Raji (cell line): Measurements from ENCODE around the gene SPACA4.

ENCODE experiments used
- POLR2A ChIP-seq: IDR thresholded peaks from 2 replicates; pipeline ENCODE4 v1.6.1; 2011; ENCODE audit warnings: low read depth, low read length, control low read depth; ENCODE audit not compliant: insufficient read depth

SPACA4 gene

DNA sequence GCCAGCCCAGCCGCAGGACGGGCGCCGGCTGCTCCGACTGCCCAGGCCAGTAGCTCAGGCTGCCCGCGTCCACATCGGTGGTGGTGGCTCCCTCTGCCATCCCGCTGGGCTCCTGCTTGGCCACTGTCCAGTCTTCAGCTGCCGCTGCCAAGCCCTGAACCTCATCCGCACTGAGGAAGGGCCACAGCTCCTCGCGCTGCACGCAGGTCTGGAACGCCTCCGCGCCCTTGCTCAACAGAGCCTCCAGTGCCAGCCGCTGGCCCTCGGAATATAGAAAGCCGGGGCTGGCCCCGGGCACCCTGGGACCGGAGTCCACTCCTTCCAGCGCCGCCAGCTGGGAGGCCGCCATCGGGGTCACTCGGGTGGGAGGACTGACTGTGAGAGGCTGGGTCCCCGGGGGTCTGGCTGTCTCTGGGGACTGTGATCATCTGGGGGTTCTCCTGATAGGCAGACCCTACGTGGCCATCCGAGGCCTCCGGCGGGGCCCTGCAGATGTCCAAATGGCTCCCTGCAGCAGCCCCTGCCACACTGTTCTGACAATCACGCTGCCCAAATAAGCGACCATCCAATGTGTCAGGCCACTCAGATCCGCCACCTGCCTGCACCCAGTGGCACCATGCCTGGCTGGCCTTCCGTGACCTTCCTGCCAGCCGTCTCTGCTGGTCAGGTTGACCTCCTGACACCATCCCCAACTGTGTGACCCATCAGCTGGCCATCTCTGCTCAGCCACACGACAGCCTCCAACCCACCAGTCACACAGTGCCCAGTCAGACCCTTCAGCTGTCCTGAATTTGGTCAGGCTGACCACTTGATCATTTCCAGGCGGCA is 6.7 kb downstream of the SPACA4 start:
- no peak for TF ChIP-seq POLR2A

DNA sequence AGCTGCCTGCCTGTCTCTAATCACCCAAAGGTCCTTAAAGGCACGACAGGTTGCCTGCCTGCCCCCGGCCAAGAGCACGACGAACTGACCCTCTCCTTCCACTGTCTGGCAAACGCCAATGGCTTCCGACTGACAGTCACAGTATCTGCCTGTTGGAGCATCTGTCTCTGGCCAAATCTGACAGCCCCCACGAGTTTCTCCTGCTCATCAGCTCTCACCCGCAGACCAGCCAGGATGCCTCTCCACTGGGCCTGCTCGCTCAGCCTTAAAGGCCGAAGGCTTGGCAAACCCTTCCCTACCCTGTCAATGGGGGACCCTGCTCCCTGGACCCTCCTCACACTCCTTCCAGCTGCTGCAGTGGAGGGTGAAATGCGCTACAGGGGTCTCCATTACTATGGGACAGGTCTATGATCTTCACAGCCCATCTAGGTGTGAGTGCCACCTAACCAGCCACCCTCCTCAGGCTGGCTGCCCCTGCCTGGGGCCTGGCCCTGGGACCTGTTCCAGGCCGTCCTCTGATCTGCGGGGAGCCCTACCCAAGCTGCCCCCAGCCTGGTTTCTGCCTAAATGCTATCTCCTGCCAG is 7.4 kb downstream of the SPACA4 start:
- peak; percentile 40; the same call in 1 of the 2 replicates for TF ChIP-seq POLR2A

DNA sequence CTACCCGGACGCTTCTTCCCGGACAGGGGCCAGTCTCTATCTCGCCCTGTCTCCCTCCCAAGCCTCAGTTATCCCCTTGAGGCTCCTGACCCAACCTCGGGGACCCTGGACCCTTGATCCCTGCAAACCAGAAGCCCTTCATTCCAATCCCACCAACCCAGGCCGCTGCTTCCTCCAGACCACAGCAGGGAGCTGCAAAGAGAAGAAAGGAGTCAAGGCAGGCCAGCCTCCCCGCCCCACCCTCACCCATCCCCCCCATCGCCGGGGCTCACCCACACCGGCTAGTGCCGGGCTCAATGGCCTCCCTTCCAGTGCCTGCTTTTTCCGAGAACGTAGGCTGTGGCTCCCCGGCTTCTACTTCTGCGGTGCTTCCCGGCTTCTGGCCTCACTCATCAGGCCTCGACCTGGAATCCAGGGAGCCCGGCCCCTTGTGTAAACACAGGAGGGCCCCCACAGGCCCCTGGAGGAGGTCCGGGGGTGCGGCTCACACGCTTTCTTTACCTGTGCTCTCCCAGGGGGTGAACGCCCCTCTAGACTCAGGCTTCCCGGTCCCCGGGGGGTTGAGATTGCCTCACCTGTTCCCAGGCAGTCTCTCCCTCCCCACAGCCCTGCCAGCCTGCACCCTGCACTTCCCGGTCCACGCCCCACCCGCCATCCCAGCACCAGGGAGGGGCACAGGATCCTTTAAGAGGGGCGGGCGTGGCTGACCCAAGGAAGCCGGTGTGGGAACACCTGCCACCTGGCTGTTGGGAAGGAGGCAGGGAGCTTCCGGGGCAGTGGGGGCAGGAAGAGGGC is 8.1 kb downstream of the SPACA4 start, which contains the start of gene FAM83E:
TSS of gene FAM83E (minus strand) at position 641 of the 795 bp plus-strand sequence. CDS start 1,704 bp downstream, outside the sequence.
- no peak; the same call in 1 of the 2 replicates for TF ChIP-seq POLR2A

DNA sequence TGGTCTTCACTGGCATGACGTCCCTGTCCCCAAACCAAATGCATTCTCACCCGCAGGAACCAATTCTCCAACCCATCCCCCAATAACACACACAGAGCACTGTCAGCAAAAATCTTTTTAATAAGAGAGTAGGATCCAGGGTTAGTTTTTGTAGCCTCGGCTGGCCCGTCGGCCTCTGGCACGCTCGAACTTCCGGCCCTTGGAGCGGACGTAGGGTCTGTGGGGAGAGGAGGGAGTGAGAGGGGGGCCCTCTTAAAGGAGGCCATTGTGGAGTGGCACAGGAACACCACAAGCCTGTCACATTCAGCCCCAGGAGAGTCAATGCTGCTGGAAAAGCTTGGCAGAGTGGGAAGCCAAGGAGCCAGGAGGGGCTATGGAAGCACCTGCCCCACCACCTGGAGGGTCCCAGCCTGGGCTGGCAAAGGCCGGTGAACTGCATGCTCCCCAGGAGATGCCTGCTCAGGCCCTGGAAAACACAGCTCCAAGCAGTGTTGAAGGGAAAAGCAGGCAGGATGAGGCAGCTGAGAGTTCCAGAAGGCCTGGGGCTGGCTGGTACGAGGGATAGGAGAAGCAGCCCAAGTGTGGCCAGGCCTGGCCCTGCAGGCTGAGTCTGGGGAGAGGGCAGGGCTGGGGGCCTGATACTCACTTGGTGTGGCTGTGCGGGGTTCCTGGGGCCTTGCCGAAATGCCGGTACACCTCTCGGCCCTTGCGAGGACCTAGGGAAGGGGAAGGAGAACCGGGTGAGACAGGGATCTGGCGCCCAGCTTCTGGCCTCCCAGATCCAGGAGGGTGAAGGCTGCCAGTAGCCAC is 8.9 kb downstream of the SPACA4 start:
- no peak for TF ChIP-seq POLR2A

DNA sequence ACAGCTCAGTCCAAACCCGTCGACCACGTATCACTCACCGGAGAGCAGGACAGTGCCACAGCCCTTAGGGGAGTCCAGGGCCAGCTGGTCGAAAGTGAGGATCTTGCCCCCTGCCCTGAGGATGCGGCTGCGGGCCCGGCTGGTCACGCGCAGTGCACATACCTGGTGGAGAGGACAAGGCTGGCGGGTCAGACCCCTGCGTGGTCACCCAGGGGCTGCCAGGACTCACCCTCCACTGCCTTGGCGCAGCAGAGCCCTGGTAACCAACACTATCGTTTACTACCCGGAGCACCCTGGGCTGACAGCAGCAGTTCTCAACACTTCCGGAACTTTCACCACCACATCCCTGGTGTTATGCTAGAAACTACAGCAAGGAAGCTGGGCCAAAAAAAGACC is 9.5 kb downstream of the SPACA4 start:
- TF ChIP-seq POLR2A, result no peak

DNA sequence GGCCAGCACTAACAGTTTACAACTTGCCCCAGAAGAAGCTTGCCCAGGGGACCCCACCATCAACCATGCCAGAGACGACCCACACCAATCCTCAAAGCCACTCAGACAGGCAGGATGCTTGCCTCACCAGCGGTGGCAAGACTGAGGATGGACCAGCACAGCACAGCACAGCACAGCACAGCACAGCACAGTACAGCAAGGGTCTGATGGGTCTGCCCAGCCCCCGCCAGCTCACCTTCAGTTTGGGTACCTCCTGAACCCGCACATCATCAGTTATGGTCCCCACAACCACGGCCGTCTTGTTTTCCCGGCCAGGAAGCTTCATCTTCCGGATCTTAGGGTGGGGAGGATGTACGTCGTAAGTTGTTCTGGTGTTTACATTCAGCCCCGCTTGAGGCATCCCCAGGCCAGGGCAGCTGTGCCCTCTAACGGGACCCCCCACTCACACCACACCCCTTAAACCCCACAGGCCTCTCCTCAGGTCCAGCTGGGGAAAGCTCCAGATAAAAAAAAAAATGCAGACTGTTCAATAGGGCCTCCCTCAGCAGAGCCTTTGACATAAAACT is 10.0 kb downstream of the SPACA4 start:
- no peak for TF ChIP-seq POLR2A

DNA sequence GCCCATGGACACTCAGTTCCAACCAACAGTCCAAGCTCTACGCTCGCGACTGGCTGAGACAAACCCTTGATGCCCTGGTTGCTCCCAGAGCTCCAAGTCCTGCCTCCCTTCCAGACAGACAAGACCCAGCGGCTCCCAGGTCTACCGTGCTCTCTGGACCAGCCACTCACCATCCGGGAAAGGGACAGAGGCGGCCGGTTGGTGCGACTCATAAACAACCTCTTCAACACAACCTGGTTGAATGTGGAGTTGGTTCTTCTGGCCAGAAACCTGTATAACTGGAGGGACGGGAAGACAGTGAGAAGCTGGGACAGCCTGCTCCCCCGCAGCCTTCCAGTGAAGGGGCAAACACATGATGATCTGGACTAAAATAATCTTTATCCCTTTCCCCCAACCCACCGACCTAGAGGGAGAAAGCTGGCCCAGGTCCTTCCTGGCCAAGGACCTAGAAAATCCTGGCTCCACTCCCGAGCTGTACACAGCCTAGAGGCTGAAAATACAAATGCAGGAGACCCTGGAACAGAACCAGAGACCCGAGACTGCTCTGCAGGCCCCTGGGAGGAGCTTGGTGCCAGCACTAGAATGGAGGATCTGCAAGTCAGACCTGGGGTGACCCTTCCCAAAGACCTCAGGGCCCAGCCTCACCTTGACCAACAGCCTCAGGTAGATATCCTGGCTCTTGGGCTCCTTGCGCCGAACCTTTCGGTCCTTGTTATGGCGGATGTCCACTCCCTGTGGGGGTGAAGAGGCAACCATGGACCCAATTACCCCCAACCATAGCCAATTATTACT is 10.8 kb downstream of the SPACA4 start:
- TF ChIP-seq POLR2A, result no peak

DNA sequence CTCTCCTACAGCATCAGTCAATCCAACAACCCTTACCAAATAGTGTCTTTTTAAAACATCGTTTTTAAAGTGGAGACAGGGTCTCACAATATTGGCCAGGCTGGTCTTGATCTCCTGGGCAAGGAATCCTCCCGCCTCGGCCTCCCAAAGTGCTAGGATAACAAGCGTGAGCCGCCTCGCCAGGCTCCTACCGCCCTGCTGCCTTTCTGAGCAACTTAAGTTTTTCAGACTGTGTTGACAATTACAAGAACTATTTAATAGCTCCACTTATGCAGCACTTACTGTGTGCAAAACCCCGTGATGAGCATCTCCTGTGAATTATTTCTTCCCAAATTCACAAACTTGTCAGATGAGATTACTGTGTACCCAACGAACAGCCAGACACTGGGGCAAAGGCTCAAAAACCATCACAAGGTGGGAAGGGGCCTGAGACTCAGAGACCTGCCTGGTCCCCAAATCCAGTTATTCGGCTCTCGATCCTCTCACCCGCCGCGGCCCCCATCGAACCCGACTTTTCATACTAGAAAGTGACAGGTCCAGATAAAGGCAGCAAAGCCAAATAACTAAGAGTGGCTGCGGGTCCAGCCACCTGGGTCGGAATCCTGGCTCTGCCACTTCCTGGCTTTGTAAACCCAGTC is 11.9 kb downstream of the SPACA4 start:
- no peak for TF ChIP-seq POLR2A

DNA sequence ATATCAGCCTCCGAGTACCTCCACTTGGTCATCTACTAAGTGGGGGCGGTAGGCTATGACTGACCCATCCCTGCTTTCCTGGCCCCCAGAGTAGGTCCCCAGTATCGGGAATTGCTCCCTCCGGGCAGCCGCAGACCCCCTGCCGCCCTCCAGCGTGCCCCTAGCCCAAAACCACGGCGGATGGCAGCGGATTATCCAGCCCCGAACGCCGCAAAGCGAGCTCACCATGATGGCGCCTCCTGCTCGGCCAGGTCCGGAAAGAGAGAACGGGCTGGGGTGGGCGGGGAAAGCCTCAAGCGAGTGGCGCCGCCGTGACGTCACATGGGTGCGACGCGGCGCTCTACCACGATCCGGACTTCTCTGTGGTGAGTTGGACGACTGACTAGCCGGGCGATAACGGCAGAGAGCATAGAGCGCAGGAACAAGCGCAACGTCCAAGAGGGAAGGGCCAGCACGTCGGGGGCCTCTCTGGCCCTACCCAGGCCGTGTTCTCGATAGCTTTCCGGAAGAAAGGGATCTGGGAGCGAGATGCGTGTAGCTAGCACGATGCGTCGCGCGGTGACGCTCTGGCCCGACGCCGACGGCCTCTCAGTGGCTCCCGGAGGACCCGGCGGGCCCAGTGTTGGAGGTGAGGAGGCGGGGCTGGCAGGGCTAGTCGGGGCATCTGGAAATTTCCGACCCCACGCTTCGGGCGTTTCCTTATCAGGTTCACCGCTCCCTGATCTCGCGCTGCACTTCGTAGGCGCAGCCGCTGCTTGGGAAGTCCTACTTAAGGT is 12.6 kb downstream of the SPACA4 start, which contains the start of the genes RPL18 and SPHK2:
TSS of gene RPL18 (minus strand) at position 263 of the 776 bp plus-strand sequence. CDS start at position 228, 35 bp downstream.
TSS of gene SPHK2 (plus strand) at position 591 of the 776 bp plus-strand sequence. CDS start 1,009 bp downstream, outside the sequence.
- peak; percentile 83 for TF ChIP-seq POLR2A

DNA sequence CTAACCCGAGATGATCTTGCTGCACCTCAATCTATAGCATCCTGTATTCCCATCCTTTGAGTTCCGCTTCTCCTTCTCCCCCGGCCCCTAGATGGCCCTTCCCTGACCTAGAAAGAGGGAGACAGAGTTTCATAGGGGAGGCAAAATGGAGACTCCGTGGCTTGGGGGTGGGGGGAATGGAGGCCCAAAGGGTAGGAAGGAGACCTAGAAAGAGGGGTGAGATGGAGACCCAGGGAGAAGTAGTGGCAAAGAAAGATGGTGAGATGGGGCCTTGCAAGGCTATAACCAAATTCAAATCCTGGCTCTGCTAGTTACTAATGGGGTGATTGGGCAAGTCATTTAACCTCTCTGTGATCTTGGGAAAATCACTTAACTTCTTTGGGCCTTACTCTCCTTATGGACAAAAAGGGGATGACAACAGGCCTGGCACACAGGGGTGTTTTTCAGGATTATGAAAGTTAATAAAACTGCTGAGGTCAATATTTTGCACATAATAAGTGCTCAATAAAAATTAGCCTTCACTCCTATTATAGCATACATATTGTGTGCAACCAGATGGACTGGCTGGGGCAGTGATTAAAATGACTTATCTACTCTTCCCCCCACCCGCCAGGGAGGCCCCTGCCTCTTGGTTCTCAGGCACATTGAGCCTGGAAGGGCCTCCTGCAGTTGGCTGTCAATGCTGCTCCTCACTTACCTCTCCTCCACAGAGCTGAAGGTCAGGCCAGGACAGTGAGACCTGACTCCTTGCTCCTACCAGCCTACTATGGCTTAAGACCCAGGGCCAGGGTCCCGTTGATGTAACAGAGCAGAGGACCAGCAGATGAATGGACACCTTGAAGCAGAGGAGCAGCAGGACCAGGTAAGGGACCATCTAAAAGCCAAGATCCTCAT is 13.4 kb downstream of the SPACA4 start:
- peak; percentile 6; the same call in 1 of the 2 replicates for TF ChIP-seq POLR2A

DNA sequence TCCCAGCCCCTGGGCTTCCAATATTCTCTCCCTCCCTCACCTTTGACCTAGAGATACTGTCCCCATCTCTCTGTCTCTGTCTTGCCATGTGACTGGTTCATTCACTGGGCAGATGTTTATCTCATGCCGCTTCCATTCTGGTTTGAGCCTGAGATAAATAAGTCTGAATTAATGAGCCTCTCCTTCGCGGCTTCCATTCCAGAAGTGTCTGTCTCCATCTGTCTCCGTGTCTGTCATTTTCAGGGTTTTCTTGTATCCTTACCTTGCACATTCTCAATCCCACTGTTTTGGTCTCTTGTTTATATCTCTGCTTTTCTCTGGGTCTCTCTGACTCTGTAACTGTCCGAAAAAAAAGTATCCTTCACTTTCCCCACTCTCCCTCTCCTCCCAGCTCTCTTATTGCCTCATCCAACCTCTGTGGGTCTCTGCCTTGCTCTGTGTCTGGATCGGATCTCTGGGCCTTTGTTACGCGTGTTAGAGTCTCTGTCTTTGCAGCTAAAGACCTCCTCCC is 17.1 kb downstream of the SPACA4 start:
- TF ChIP-seq POLR2A, result no peak

DNA sequence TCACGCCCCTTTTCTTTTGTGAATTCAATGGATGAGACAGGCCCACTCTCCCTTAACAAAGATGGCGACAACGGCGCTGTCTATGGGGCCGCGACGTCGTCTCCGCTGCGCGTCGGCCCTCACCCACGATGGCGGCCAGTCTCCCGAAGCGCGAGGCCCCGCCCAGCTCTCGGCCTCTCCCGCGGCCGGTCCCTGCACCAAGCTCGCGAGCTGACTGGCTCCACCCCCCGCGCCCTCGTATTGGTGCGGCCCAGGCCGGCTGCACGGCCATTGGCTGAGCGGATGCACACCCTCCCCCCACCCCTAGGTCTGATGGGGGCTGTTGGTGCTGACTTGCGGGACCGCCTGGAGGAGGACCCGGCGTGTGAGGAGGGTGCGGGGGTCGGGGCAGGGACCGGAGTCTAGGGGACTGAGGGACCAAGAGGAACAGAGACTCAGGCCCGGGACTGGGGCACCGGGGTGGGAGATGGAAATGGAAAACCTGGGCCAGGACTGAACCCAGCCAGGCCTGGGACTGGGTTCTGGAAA is 17.6 kb downstream of the SPACA4 start:
- peak; percentile 43; the same call in 1 of the 2 replicates for TF ChIP-seq POLR2A
